Transverse colon (tissue), 4 donors: ENCODE measurements around the gene CARHSP1.

Source experiments
- CTCF ChIP-seq, 5 experiments: fragments of 200-600 bp in 3 of 5; fragments of 450-650 bp in 2 of 5; sonication (generic) in 3 of 5; IDR thresholded peaks; 1 replicate in 2 of 5; 2 replicates in 3 of 5; pipeline ENCODE4 v1.5.1; 2016 to 2017; ENCODE audit warnings: antibody characterized with exemption in 5 of 5, inconsistent platforms in 3 of 5, mild to moderate bottlenecking in 2 of 5, moderate library complexity in 1 of 5
- EP300 ChIP-seq: sonication (generic); formaldehyde crosslinking; IDR thresholded peaks from one replicate; pipeline ENCODE4 v1.6.1; 2017; ENCODE audit warnings: antibody characterized with exemption, low read depth
- POLR2A ChIP-seq: fragments of 450-650 bp; IDR thresholded peaks from one replicate; pipeline ENCODE4 v1.6.1; 2016; ENCODE audit warnings: antibody characterized with exemption, mild to moderate bottlenecking, moderate library complexity
- POLR2AphosphoS5 ChIP-seq, 3 donors: sonication (generic); formaldehyde crosslinking; IDR thresholded peaks; one replicate each; pipeline ENCODE4 v1.6.1; 2016; ENCODE audit warnings: antibody characterized with exemption in 3 of 3

GRCh38 chr16:8914098-8914497 is 45.3 kb upstream of the CARHSP1 start:
- TF ChIP-seq CTCF (IDR thresholded peaks at IDR 0.05) (no peak), POLR2A (no peak), EP300 (no peak), POLR2AphosphoS5 (IDR thresholded peaks at IDR 0.05) (no peak)
